Measurements from ENCODE around the gene TPPP2.

Gene TPPP2

GRCh38 chr14:21070610-21071224 is 40.7 kb downstream of the TPPP2 start:
- no peak for TF ChIP-seq SIN3A (IDR thresholded peaks at IDR 0.05; ENCODE audit: borderline replicate concordance, insufficient read depth, low read length)
- no peak for TF ChIP-seq REST (IDR thresholded peaks at IDR 0.05; ENCODE audit: insufficient read depth in 1 of 2, low read depth in 2 of 2, low read length in 2 of 2)
- TF ChIP-seq POLR2AphosphoS5 (IDR thresholded peaks at IDR 0.05; ENCODE audit: low read depth, low read length): no peak
- no peak for TF ChIP-seq FOXP2 (optimal IDR thresholded peaks at IDR 0.05; ENCODE audit: borderline replicate concordance, extremely low read depth, extremely low read length, insufficient read depth)
- no peak for TF ChIP-seq TAF1 (IDR thresholded peaks at IDR 0.05; ENCODE audit: borderline replicate concordance, insufficient read depth, low read length)

- TF ChIP-seq REST (IDR thresholded peaks at IDR 0.05; ENCODE audit: insufficient read depth in 1 of 2, low read depth in 2 of 2, low read length in 2 of 2): no peak
- no peak; the same call in 1 of the 2 replicates for TF ChIP-seq SIN3A (IDR thresholded peaks at IDR 0.05; ENCODE audit: borderline replicate concordance, insufficient read depth, low read length)
- peak; percentile 48 for TF ChIP-seq POLR2AphosphoS5 (IDR thresholded peaks at IDR 0.05; ENCODE audit: low read depth, low read length)
- TF ChIP-seq TAF1 (IDR thresholded peaks at IDR 0.05; ENCODE audit: borderline replicate concordance, insufficient read depth, low read length): 0 out of 2 replicates have a peak, but pooled peaks have one; percentile 51
These were observed 41.4 kb downstream of the TPPP2 start for GRCh38 chr14:21071225-21072030.

- TF ChIP-seq FOXP2 (optimal IDR thresholded peaks at IDR 0.05; ENCODE audit: borderline replicate concordance, extremely low read depth, extremely low read length, insufficient read depth) (no peak), POLR2AphosphoS5 (IDR thresholded peaks at IDR 0.05; ENCODE audit: low read depth, low read length) (no peak), REST (IDR thresholded peaks at IDR 0.05; ENCODE audit: insufficient read depth in 1 of 2, low read depth in 2 of 2, low read length in 2 of 2) (no peak), SIN3A (IDR thresholded peaks at IDR 0.05; ENCODE audit: borderline replicate concordance, insufficient read depth, low read length) (no peak), TAF1 (IDR thresholded peaks at IDR 0.05; ENCODE audit: borderline replicate concordance, insufficient read depth, low read length) (no peak)
These were observed 42.0 kb downstream of the TPPP2 start for GRCh38 chr14:21072031-21072473.

GRCh38 chr14:21072781-21073339 is 42.8 kb downstream of the TPPP2 start:
- TF ChIP-seq POLR2AphosphoS5 (IDR thresholded peaks at IDR 0.05; ENCODE audit: low read depth, low read length): no peak
- no peak for TF ChIP-seq SIN3A (IDR thresholded peaks at IDR 0.05; ENCODE audit: borderline replicate concordance, insufficient read depth, low read length)
- no peak for TF ChIP-seq REST (IDR thresholded peaks at IDR 0.05; ENCODE audit: insufficient read depth in 1 of 2, low read depth in 2 of 2, low read length in 2 of 2)
- TF ChIP-seq FOXP2 (optimal IDR thresholded peaks at IDR 0.05; ENCODE audit: borderline replicate concordance, extremely low read depth, extremely low read length, insufficient read depth): no peak
- TF ChIP-seq TAF1 (IDR thresholded peaks at IDR 0.05; ENCODE audit: borderline replicate concordance, insufficient read depth, low read length): no peak
